Lung (tissue), 12 donors: Measurements from ENCODE around the gene CCN2. TPM values are rescaled to one million over a fixed set of nuclear protein-coding genes. Genes with fewer than 3 reads are reported as not detected.

Experiments
- ATAC-seq: fragments of 200-7000 bp; cut with Tn5 transposase; one replicate; pipeline ENCODE4 v1.9.1; 2020; ENCODE audit warnings: moderate number of reproducible peaks; ENCODE audit not compliant: insufficient read depth, low FRiP score
- DNase-seq, 3 donors: peaks; one replicate each; pipeline ENCODE4 v3.0.0-alpha.2; 2013 to 2017
- H3K27ac ChIP-seq, 2 donors: one replicate each; pipeline ENCODE4 v1.5.1; 2013; ENCODE audit warnings: mild to moderate bottlenecking in 2 of 2, moderate library complexity in 2 of 2, control low read depth in 1 of 2, inconsistent platforms in 1 of 2, low read depth in 1 of 2, low read length in 1 of 2
- H3K27me3 ChIP-seq, 3 donors: one replicate each; pipeline ENCODE4 v1.5.1; 2013; ENCODE audit warnings: low read length in 2 of 3; ENCODE audit not compliant: control insufficient read depth in 3 of 3, insufficient read depth in 3 of 3
- H3K36me3 ChIP-seq, 4 donors: one replicate each; pipeline ENCODE4 v1.5.1; 2013; ENCODE audit warnings: low read length in 4 of 4, mild to moderate bottlenecking in 1 of 4, moderate library complexity in 1 of 4; ENCODE audit not compliant: control insufficient read depth in 4 of 4, insufficient read depth in 4 of 4
- H3K4me1 ChIP-seq, 5 donors: one replicate each; pipeline ENCODE4 v1.5.1; 2013; ENCODE audit warnings: low read length in 5 of 5, mild to moderate bottlenecking in 2 of 5, moderate library complexity in 1 of 5; ENCODE audit not compliant: control insufficient read depth in 5 of 5, insufficient read depth in 5 of 5
- H3K4me3 ChIP-seq: one replicate; pipeline ENCODE4 v1.5.1; 2013; ENCODE audit warnings: mild to moderate bottlenecking, control low read depth, moderate library complexity
- H3K9ac ChIP-seq, 2 donors: one replicate each; pipeline ENCODE4 v1.5.1; 2013; ENCODE audit warnings: low read length in 2 of 2, control low read depth in 1 of 2; ENCODE audit not compliant: insufficient read depth in 1 of 2
- H3K9me3 ChIP-seq, 4 donors: one replicate each; pipeline ENCODE4 v1.5.1; 2013; ENCODE audit warnings: low read length in 3 of 4, mild to moderate bottlenecking in 1 of 4, moderate library complexity in 1 of 4; ENCODE audit not compliant: control insufficient read depth in 4 of 4, insufficient read depth in 3 of 4
- CTCF ChIP-seq: IDR thresholded peaks from 2 replicates; pipeline ENCODE4 v1.5.1; 2012; ENCODE audit warnings: mild to moderate bottlenecking; ENCODE audit errors: control extremely low read depth, extremely low read depth
- WGBS, 2 donors: extraction: QIAGEN DNeasy Blood & Tissue Kit; methylation state at CpG; one replicate each; pipeline ENCODE4 v1.1.7; 2013; 5-methylcytosine and 5-hydroxymethylcytosine counted together
- polyA plus RNA-seq, 2 donors: library from polyadenylated mRNA; stranded (reverse); fragments of 200-250 nt; gene quantifications; one replicate each; pipeline ENCODE4 v1.2.1, GENCODE V29; 2013
- total RNA-seq, 2 donors: library from RNA; depleted of rRNA in 1 of 2; stranded (reverse); fragments of >200 nt in 1 of 2; gene quantifications; one replicate each; pipeline ENCODE4 v1.2.1, GENCODE V29; 2014 to 2021
- donor health status: control.
- donor health status: control.
- donor health status: Bipolar disorder and iron deficiency.
- donor health status: healthy.
- donor health status: DM: yes; HTN: yes; CAD: no.

CCN2 gene
- total and polyA plus RNA-seq, 4 donors: 33.9 to 159 (median 114) TPM

GRCh38 chr6:131918650-131919355, 32.4 kb downstream of the CCN2 start:
- ATAC-seq (no peak), DNase-seq (no peak)
- Histone ChIP-seq H3K9me3 (peaks cover 0 to 7% (median 3%) of the 10 kb centered on the region in 4 donors), H3K27ac (no peak overlapping the region), H3K4me3 (no peak overlapping the region), H3K4me1 (no peaks in the 10 kb centered on the region), H3K27me3 (no peaks in the 10 kb centered on the region), H3K36me3 (no peaks in the 10 kb centered on the region), H3K9ac (no peak overlapping the region)
- no peak for TF ChIP-seq CTCF
- WGBS, 2 donors: 82 to 90% methylated on average over 9 of the region's 9 CpGs

- ATAC-seq (no peak), DNase-seq (no peak)
- H3K4me1 ChIP-seq: no peaks in the 10 kb centered on the region
- no peak overlapping the region for H3K9ac ChIP-seq
- 60 to 69% methylated on average over 6 of the region's 6 CpGs for WGBS, 2 donors
- TF ChIP-seq CTCF: no peak
- no peak overlapping the region for H3K4me3 ChIP-seq
- H3K27ac ChIP-seq: no peak overlapping the region
- no peaks in the 10 kb centered on the region for H3K36me3 ChIP-seq
- peaks cover 0 to 5% (median 0%) of the 10 kb centered on the region in 3 donors for H3K27me3 ChIP-seq
- H3K9me3 ChIP-seq: peaks cover 0 to 7% (median under 1%) of the 10 kb centered on the region in 4 donors
Observed at GRCh38 chr6:131917763-131918649, 33.2 kb downstream of the CCN2 start.

GRCh38 chr6:131917318-131917717, 33.9 kb downstream of the CCN2 start:
- no peak overlapping the region for H3K4me3 ChIP-seq
- H3K4me1 ChIP-seq: no peaks in the 10 kb centered on the region
- TF ChIP-seq CTCF: no peak
- no peak overlapping the region for H3K27ac ChIP-seq
- 30 to 58% methylated on average over 2 of the region's 2 CpGs for WGBS, 2 donors
- no peaks in the 10 kb centered on the region for H3K36me3 ChIP-seq
- peaks cover 0 to 5% (median 0%) of the 10 kb centered on the region in 3 donors for H3K27me3 ChIP-seq
- H3K9ac ChIP-seq: no peak overlapping the region
- ATAC-seq (no peak), DNase-seq (no peak)
- H3K9me3 ChIP-seq: peaks cover 0 to 7% (median 0%) of the 10 kb centered on the region in 4 donors
